ENCODE measurements around the gene NAP1L4. TPM values are rescaled to one million over a fixed set of nuclear protein-coding genes. Genes with fewer than 3 reads are reported as not detected.

NAP1L4 gene
- total RNA-seq, 1 donor from 2014 or later = 224 TPM

DNA sequence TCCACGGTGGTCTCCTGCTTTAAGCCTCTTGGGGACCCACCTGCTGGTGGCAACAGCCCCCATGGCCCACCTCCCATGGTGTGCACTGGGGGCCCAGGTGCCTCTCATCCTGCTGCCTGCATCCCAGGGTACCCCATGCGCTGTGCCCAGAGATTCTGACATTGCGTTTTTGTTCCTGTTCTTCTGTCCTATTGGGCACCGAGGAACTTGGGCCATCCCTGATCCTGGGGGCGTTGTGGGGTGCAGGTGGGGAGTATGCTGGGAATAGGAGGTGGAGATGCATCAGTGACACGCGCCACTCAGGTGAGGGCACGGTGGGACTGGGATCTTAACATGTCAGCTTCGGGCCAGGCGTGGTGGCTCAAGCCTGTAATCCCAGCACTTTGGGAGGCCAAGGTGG lies 12.4 kb upstream of the NAP1L4 start:
- no peak overlapping the region for H3K4me3 Mint-ChIP-seq
- H3K9me3 Mint-ChIP-seq = no peaks in the 10 kb centered on the region
- no peaks in the 10 kb centered on the region for H3K4me1 Mint-ChIP-seq
- H3K36me3 Mint-ChIP-seq (ENCODE audit: low read depth) = peaks cover 4% of the 10 kb centered on the region
- H3K27me3 Mint-ChIP-seq (ENCODE audit: low read depth) = no peaks in the 10 kb centered on the region
- DNase-seq (ENCODE audit: low read depth, low spot score) = no peak
- TF ChIP-seq, protein P1, sequence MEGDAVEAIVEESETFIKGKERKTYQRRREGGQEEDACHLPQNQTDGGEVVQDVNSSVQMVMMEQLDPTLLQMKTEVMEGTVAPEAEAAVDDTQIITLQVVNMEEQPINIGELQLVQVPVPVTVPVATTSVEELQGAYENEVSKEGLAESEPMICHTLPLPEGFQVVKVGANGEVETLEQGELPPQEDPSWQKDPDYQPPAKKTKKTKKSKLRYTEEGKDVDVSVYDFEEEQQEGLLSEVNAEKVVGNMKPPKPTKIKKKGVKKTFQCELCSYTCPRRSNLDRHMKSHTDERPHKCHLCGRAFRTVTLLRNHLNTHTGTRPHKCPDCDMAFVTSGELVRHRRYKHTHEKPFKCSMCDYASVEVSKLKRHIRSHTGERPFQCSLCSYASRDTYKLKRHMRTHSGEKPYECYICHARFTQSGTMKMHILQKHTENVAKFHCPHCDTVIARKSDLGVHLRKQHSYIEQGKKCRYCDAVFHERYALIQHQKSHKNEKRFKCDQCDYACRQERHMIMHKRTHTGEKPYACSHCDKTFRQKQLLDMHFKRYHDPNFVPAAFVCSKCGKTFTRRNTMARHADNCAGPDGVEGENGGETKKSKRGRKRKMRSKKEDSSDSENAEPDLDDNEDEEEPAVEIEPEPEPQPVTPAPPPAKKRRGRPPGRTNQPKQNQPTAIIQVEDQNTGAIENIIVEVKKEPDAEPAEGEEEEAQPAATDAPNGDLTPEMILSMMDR (conservative IDR thresholded peaks at IDR 0.05) = no peak
- H3K27ac Mint-ChIP-seq (ENCODE audit: unreplicated experiment) = no peak overlapping the region

DNA sequence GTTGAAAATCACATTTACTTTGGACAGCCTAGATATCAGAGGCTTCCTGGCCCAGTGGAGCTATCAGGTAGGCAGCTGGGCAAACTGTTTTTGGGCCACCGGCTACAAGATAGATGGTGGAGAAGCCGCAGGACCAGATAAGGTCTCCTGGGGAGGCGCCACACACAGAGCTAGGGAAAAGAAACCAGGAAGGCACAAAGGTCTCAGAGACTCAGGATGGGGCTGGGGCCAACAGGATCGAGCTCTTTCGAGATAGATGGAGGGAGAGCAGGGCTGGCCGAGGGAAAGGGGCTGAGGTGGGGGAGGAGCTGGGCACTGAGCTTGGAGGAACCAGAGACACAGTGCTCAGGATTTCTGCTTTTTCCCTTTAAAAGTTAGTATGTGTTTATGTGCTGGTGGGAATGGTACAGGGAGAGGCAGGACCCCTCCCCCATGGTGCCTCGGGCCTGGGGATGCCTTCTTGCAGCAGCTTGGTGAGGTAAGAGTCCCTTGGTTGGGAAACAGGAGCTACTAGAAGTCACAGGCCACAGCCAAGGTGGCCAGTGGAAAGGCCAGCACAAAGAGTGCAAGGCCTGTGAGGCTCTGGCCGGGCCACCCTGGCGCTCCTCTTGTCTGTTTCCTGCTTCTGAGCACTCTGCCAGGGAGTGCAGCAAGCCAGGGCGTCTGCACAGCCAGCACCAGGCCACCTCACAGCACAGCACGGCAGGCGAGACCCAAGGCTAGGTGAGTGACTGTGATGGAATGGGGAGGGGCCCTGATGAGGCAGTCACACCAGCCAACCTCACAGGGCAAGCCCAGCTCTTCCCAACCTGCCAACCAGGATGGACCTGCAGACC lies 11.5 kb upstream of the NAP1L4 start:
- peaks cover 4% of the 10 kb centered on the region for H3K36me3 Mint-ChIP-seq (ENCODE audit: low read depth)
- TF ChIP-seq, protein P1 (conservative IDR thresholded peaks at IDR 0.05) = no peak
- no peak for DNase-seq (ENCODE audit: low read depth, low spot score)
- no peak overlapping the region for H3K27ac Mint-ChIP-seq (ENCODE audit: unreplicated experiment)
- H3K9me3 Mint-ChIP-seq = no peaks in the 10 kb centered on the region
- H3K4me3 Mint-ChIP-seq = no peak overlapping the region
- no peaks in the 10 kb centered on the region for H3K27me3 Mint-ChIP-seq (ENCODE audit: low read depth)
- no peaks in the 10 kb centered on the region for H3K4me1 Mint-ChIP-seq

DNA sequence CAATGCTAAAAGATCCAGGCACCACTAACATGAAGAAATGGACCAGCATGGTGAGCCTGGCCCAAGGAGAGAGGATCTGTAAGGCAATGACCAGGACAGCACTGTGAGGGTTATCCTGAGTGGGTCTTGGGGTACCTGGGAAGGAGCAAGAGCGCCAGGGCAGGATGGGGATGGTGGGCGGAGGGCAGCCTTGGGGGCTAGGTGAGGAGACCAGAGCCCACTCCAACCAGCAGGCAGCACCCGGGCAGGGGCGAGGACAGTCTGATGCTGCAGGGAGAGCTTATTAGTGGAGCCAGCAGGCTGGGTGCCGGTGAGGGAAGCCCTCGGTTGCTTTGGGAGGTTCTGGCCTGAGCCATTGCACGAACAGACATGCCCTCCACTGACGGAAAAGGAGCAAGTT lies 10.7 kb upstream of the NAP1L4 start:
- Mint-ChIP-seq H3K9me3 (no peaks in the 10 kb centered on the region), H3K36me3 (ENCODE audit: low read depth) (peaks cover 4% of the 10 kb centered on the region), H3K27me3 (ENCODE audit: low read depth) (no peaks in the 10 kb centered on the region), H3K27ac (ENCODE audit: unreplicated experiment) (peak overlapping the region; percentile 78), H3K4me1 (no peaks in the 10 kb centered on the region), H3K4me3 (peak overlapping the region; percentile 44)
- TF ChIP-seq, protein P1 (conservative IDR thresholded peaks at IDR 0.05) = no peak
- DNase-seq (ENCODE audit: low read depth, low spot score) = no peak

DNA sequence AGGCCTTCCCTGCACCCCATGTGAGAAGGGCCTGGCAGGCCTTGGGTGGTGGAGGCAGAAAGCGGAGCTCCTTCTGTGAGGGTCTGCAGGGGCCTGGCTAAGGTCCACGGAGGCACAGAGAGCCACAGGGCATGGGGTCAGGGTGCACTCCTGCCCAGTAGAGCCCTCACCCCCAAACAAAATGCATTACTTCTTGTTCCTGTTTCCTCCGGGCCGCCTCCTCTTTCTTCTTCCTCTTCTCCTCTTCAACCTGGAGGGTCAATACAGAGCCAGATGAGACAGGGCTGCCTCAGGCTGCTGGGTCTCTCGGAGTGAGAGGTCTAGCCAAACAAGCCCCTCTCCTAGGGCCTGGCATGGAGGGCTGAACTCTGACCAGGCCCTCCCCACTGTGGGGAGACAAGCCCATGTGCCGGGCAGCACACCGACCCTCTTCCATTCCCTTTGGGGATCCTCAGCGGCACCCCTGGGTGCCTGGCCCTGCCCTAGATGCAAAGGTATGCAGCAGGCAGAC lies 10.3 kb upstream of the NAP1L4 start:
- no peaks in the 10 kb centered on the region for H3K9me3 Mint-ChIP-seq
- peaks cover 4% of the 10 kb centered on the region for H3K36me3 Mint-ChIP-seq (ENCODE audit: low read depth)
- TF ChIP-seq, protein P1 (conservative IDR thresholded peaks at IDR 0.05) = no peak
- no peak for DNase-seq (ENCODE audit: low read depth, low spot score)
- H3K27me3 Mint-ChIP-seq (ENCODE audit: low read depth) = no peaks in the 10 kb centered on the region
- peak overlapping the region; percentile 44 for H3K4me3 Mint-ChIP-seq
- peak overlapping the region; percentile 78 for H3K27ac Mint-ChIP-seq (ENCODE audit: unreplicated experiment)
- no peaks in the 10 kb centered on the region for H3K4me1 Mint-ChIP-seq

DNA sequence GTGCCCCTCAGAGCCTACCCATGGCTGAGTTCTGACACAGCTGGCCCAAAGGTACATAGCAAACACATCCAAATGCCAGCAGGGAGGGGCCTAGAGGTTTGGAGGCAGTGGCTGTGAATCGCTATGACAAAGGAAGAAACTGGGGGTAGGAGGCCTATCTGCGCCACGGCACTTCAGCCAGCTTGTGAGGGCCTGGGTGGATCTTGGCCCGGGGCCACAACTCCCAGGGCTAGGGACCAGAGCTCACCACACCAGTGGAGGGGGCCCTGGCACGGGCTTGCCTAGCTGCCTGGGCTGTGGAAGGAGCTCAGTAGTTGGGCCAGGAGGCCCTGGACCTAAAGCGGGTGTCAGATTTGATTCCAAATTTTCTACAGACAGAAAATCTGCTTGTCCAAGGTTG lies 9.4 kb upstream of the NAP1L4 start:
- Mint-ChIP-seq H3K4me1 (no peaks in the 10 kb centered on the region), H3K4me3 (no peak overlapping the region), H3K27me3 (ENCODE audit: low read depth) (no peaks in the 10 kb centered on the region), H3K27ac (ENCODE audit: unreplicated experiment) (no peak overlapping the region), H3K36me3 (ENCODE audit: low read depth) (peaks cover 4% of the 10 kb centered on the region), H3K9me3 (no peaks in the 10 kb centered on the region)
- DNase-seq (ENCODE audit: low read depth, low spot score) = no peak
- TF ChIP-seq, protein P1 (conservative IDR thresholded peaks at IDR 0.05) = no peak

Measured in neural crest cell (in vitro differentiated cells).